Uterus (tissue), 2 donors: ENCODE measurements around the gene MTMR1.

Source experiments
- POLR2A ChIP-seq, 2 donors: fragments of 450-650 bp; IDR thresholded peaks; one replicate each; pipeline ENCODE4 v1.6.1; 2016; ENCODE audit warnings: antibody characterized with exemption in 2 of 2, mild to moderate bottlenecking in 1 of 2, moderate library complexity in 1 of 2
- TF ChIP-seq, protein P1 (sequence below), 4 experiments: fragments of 200-600 bp in 2 of 4; fragments of 450-650 bp in 2 of 4; sonication (generic) in 2 of 4; IDR thresholded peaks; one replicate each; pipeline ENCODE4 v1.5.1; 2016 to 2019; ENCODE audit warnings: antibody characterized with exemption in 4 of 4, mild to moderate bottlenecking in 2 of 4, moderate library complexity in 1 of 4

DNA sequence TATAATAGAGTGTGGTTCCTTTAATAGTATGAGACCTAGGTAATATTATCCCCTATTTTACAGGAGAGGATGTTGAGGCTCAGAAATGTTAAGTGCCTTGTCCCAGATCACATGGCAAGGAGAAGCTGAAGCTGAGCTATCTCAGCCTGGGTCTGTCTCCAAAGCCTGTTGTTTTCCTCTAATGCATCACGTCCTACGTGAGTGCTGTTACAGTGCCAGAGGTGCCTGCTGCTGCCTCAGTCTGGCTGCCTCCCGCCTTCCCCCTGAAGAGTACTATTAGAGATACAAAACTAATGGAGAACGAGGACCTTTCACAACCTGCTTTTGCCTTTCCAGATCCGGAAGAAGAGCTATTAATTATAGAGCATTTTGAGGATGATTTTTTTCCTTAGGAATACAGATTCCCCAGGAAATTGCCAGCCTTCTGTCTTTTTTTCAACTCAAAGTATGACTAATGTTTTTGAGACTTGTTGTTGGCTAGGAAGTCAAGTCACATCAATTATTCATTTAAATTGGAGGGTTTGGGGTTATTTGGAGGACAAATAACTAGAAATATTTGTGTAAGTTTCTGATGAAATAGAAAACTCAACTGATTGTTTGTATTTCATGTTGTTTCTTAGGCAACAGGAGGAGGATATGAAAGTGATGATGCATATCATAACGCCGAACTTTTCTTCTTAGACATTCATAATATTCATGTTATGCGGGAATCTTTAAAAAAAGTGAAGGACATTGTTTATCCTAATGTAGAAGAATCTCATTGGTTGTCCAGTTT, 43.9 kb upstream of the MTMR1 start:
- TF ChIP-seq, protein P1, sequence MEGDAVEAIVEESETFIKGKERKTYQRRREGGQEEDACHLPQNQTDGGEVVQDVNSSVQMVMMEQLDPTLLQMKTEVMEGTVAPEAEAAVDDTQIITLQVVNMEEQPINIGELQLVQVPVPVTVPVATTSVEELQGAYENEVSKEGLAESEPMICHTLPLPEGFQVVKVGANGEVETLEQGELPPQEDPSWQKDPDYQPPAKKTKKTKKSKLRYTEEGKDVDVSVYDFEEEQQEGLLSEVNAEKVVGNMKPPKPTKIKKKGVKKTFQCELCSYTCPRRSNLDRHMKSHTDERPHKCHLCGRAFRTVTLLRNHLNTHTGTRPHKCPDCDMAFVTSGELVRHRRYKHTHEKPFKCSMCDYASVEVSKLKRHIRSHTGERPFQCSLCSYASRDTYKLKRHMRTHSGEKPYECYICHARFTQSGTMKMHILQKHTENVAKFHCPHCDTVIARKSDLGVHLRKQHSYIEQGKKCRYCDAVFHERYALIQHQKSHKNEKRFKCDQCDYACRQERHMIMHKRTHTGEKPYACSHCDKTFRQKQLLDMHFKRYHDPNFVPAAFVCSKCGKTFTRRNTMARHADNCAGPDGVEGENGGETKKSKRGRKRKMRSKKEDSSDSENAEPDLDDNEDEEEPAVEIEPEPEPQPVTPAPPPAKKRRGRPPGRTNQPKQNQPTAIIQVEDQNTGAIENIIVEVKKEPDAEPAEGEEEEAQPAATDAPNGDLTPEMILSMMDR (IDR thresholded peaks at IDR 0.05), result no peak
- no peak for TF ChIP-seq POLR2A (IDR thresholded peaks at IDR 0.05)
